HG02840 (cell line): ENCODE results near the gene DLGAP1.

ENCODE experiments used
- ATAC-seq: cut with Tn5 transposase; IDR thresholded peaks from one replicate; pipeline ENCODE4 v1.9.1; 2021; ENCODE audit warnings: mild to moderate bottlenecking, moderate library complexity, moderate number of reproducible peaks; ENCODE audit not compliant: unreplicated experiment, low FRiP score

DLGAP1 gene

GRCh38 chr18:3500016-3500415 is 955.1 kb downstream of the DLGAP1 start:
- no peak for ATAC-seq

- no peak for ATAC-seq
Observed at GRCh38 chr18:3499501-3499900, 955.6 kb downstream of the DLGAP1 start.

- no peak for ATAC-seq
Observed at GRCh38 chr18:3498698-3499471, 956.2 kb downstream of the DLGAP1 start.

- no peak for ATAC-seq
Observed at GRCh38 chr18:3495691-3496430, 959.2 kb downstream of the DLGAP1 start.

GRCh38 chr18:3494569-3494968 is 960.5 kb downstream of the DLGAP1 start:
- no peak for ATAC-seq

GRCh38 chr18:3494245-3494526 is 960.9 kb downstream of the DLGAP1 start:
- no peak for ATAC-seq

- no peak for ATAC-seq
Observed at GRCh38 chr18:3493501-3494244, 961.4 kb downstream of the DLGAP1 start.

GRCh38 chr18:3492721-3493120 is 962.4 kb downstream of the DLGAP1 start:
- no peak for ATAC-seq

GRCh38 chr18:3491981-3492555 is 963.0 kb downstream of the DLGAP1 start:
- ATAC-seq: no peak

- no peak for ATAC-seq
Observed at GRCh38 chr18:3489462-3489861, 965.6 kb downstream of the DLGAP1 start.

- ATAC-seq: no peak
Observed at GRCh38 chr18:3486512-3486911, 968.6 kb downstream of the DLGAP1 start.

- no peak for ATAC-seq
Observed at GRCh38 chr18:3485153-3486149, 969.7 kb downstream of the DLGAP1 start.

- ATAC-seq: no peak
Observed at GRCh38 chr18:3482258-3482657, 972.8 kb downstream of the DLGAP1 start.

- ATAC-seq: no peak
Observed at GRCh38 chr18:3481696-3482210, 973.4 kb downstream of the DLGAP1 start.

GRCh38 chr18:3480827-3481573 is 974.1 kb downstream of the DLGAP1 start:
- ATAC-seq: no peak

- no peak for ATAC-seq
Observed at GRCh38 chr18:3479978-3480509, 975.1 kb downstream of the DLGAP1 start.

- ATAC-seq: no peak
Observed at GRCh38 chr18:3478262-3478978, 976.7 kb downstream of the DLGAP1 start.
